ENCODE results near the gene CCDC186. TPM values are rescaled to one million over a fixed set of nuclear protein-coding genes. Genes with fewer than 3 reads are reported as not detected.

CCDC186 gene
- total RNA-seq, 1 experiment from 2014 or later = 12.8 TPM

- BruUV-seq (replicated peaks) = no TSS peak
- Mint-ChIP-seq H3K36me3 (ENCODE audit: insufficient read depth, unreplicated experiment) (peaks cover 13% of the 10 kb centered on the region), H3K4me1 (ENCODE audit: low read depth, unreplicated experiment) (peaks cover 26% of the 10 kb centered on the region), H3K9me3 (ENCODE audit: low read depth, unreplicated experiment) (no peaks in the 10 kb centered on the region), H3K4me3 (ENCODE audit: low read depth, unreplicated experiment) (peak overlapping the region; percentile 53), H3K27me3 (ENCODE audit: unreplicated experiment) (no peaks in the 10 kb centered on the region), H3K27ac (ENCODE audit: unreplicated experiment) (peak overlapping the region; percentile 84)
- CTCF ChIA-PET = interaction anchor here (0.9 to 1.3 kb wide), 2 partner anchors 18 to 210 kb away, joined by 4 read pairs; no protein-coding TSS in a partner anchor
- DNase-seq = peak; percentile 60
- TF ChIP-seq CTCF (IDR thresholded peaks at IDR 0.05; ENCODE audit: unreplicated experiment) = no peak
- intact Hi-C loops (cut with micrococcal nuclease; ENCODE audit: unreplicated experiment) = loop anchor here (10.0 kb wide), 1 partner anchor 128 kb away; no protein-coding TSS in a partner anchor
Measured at GRCh38 chr10:114083040-114083439, 91.0 kb downstream of the CCDC186 start.

GRCh38 chr10:114081911-114082583, 92.0 kb downstream of the CCDC186 start:
- Mint-ChIP-seq H3K36me3 (ENCODE audit: insufficient read depth, unreplicated experiment) (peaks cover 13% of the 10 kb centered on the region), H3K27me3 (ENCODE audit: unreplicated experiment) (no peaks in the 10 kb centered on the region), H3K4me1 (ENCODE audit: low read depth, unreplicated experiment) (peaks cover 26% of the 10 kb centered on the region), H3K4me3 (ENCODE audit: low read depth, unreplicated experiment) (peak overlapping the region; percentile 53), H3K27ac (ENCODE audit: unreplicated experiment) (peak overlapping the region; percentile 84), H3K9me3 (ENCODE audit: low read depth, unreplicated experiment) (no peaks in the 10 kb centered on the region)
- TF ChIP-seq CTCF (IDR thresholded peaks at IDR 0.05; ENCODE audit: unreplicated experiment) = no peak
- CTCF ChIA-PET = interaction anchor here (1.3 kb wide), 1 partner anchor 19 kb away, joined by 4 read pairs; no protein-coding TSS in a partner anchor
- intact Hi-C loops (cut with micrococcal nuclease; ENCODE audit: unreplicated experiment) = loop anchor here (10.0 kb wide), 1 partner anchor 127 kb away; no protein-coding TSS in a partner anchor
- BruUV-seq (replicated peaks) = no TSS peak
- DNase-seq = no peak

- H3K27ac Mint-ChIP-seq (ENCODE audit: unreplicated experiment) = no peak overlapping the region
- peaks cover 13% of the 10 kb centered on the region for H3K36me3 Mint-ChIP-seq (ENCODE audit: insufficient read depth, unreplicated experiment)
- H3K4me1 Mint-ChIP-seq (ENCODE audit: low read depth, unreplicated experiment) = peaks cover 26% of the 10 kb centered on the region
- no peak for DNase-seq
- no peak overlapping the region for H3K4me3 Mint-ChIP-seq (ENCODE audit: low read depth, unreplicated experiment)
- no peaks in the 10 kb centered on the region for H3K9me3 Mint-ChIP-seq (ENCODE audit: low read depth, unreplicated experiment)
- CTCF ChIA-PET = no interaction called here
- no peak for TF ChIP-seq CTCF (IDR thresholded peaks at IDR 0.05; ENCODE audit: unreplicated experiment)
- no TSS peak for BruUV-seq (replicated peaks)
- intact Hi-C loops (cut with micrococcal nuclease; ENCODE audit: unreplicated experiment) = no loop called here
- no peaks in the 10 kb centered on the region for H3K27me3 Mint-ChIP-seq (ENCODE audit: unreplicated experiment)
Measured at GRCh38 chr10:114079421-114079820, 94.6 kb downstream of the CCDC186 start.

GRCh38 chr10:114078346-114078745, 95.7 kb downstream of the CCDC186 start:
- intact Hi-C loops (cut with micrococcal nuclease; ENCODE audit: unreplicated experiment) = no loop called here
- no TSS peak for BruUV-seq (replicated peaks)
- Mint-ChIP-seq H3K4me3 (ENCODE audit: low read depth, unreplicated experiment) (no peak overlapping the region), H3K4me1 (ENCODE audit: low read depth, unreplicated experiment) (peaks cover 26% of the 10 kb centered on the region), H3K27ac (ENCODE audit: unreplicated experiment) (no peak overlapping the region), H3K36me3 (ENCODE audit: insufficient read depth, unreplicated experiment) (peaks cover 13% of the 10 kb centered on the region), H3K9me3 (ENCODE audit: low read depth, unreplicated experiment) (no peaks in the 10 kb centered on the region), H3K27me3 (ENCODE audit: unreplicated experiment) (no peaks in the 10 kb centered on the region)
- no peak for TF ChIP-seq CTCF (IDR thresholded peaks at IDR 0.05; ENCODE audit: unreplicated experiment)
- CTCF ChIA-PET = no interaction called here
- no peak for DNase-seq

Data from Calu3 (cell line).